ENCODE data around the gene IL31.

- no peak for TF ChIP-seq POLR2AphosphoS5 (IDR thresholded peaks at IDR 0.05)
- TF ChIP-seq CTCF (IDR thresholded peaks at IDR 0.05) = no peak
- TF ChIP-seq EP300 (IDR thresholded peaks at IDR 0.05) = no peak
Observed at GRCh38 chr12:122205053-122205925, 31.3 kb upstream of the IL31 start.

All from upper lobe of left lung (tissue), 4 donors.